ENCODE measurements around the gene KLK13.

KLK13 gene

DNA sequence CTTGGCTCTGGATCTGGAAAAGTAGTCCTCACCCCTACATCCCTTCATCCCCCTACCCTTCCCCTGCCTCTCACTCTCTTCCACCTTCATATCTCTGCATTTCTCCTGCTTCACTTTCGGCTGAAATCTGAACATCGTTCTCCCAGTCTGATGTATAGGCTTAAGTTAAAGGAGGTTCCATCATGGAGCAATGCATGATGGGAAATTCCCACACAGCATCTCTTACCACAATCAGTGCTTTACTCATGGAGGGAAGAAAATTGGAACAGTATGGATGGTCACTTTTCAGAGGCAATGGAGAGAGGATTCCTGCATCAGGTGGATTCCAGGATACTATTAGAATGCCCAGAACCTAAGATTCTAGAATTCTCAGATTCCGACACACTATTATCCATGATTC, 57.4 kb downstream of the KLK13 start:
- no peak overlapping the region for H3K27ac ChIP-seq
- H3K4me3 ChIP-seq: no peak overlapping the region

DNA sequence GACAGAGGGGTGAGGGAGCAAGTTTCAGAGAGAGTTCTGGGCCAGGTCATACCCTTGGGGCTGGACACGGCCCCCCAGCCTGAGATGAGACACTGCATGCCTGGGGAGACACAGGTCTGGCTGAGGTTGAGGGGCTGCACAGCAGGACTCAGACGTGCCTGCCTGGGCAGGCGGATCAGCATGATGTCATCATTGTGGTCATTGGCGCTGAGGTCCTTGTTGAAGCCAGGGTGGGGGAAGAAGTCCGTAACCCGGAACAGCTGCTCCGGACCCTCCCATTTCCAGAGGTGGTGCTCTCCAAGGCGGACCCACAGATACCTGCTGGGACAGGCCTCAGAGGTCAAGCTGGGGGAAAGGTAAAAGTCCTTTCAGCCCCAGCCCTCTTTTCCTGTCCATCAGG, 58.5 kb downstream of the KLK13 start:
- Histone ChIP-seq H3K27ac (no peak overlapping the region), H3K4me3 (no peak overlapping the region)
